ENCODE results near the gene ZNF254.
"Not testable (repeated sequence)": the region's sequence is repeated elsewhere in the genome, so short reads cannot be mapped to it uniquely, and the experiment has no call there.

The ZNF254 gene

GRCh38 chr19:24073807-24074206, 13.2 kb upstream of the ZNF254 start:
- DNase-seq = no peak

DNA sequence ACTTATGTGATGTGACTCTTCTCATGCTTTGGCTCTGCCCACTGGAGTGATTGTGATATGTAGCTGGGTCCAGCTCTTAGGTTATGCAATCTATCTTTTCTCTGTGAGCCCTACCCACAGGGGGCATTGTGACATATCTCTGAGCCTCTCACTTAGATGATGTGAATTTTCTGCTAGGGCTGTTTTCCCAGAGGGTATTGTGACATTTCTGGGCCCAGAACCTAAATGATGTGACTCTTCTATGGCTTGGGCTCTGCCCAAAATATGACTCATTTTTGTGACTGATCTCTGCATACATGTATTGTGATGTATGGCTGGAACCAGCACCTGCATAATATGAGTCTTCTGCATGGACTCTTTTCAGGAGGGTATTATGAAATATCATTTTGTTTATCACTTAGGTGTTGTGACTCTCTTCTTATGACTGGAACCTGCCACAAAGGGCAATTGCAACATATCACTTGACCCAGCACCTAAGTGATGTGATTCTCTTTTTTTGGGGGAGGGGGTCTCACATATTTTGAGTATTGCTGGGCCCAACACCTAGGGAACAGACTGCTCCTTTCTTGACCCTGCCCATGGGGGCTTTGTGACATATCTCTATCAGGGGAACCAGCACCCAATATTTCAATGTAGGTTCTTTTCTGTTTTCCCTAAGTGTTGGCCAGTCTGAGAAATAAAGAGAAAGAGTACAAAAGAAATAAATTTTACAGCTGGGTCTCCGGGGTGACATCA, 12.1 kb upstream of the ZNF254 start:
- no peak for DNase-seq

GRCh38 chr19:24075530-24075929, 11.5 kb upstream of the ZNF254 start:
- DNase-seq = not testable (repeated sequence)

GRCh38 chr19:24078680-24079079, 8.3 kb upstream of the ZNF254 start:
- DNase-seq = no peak

DNA sequence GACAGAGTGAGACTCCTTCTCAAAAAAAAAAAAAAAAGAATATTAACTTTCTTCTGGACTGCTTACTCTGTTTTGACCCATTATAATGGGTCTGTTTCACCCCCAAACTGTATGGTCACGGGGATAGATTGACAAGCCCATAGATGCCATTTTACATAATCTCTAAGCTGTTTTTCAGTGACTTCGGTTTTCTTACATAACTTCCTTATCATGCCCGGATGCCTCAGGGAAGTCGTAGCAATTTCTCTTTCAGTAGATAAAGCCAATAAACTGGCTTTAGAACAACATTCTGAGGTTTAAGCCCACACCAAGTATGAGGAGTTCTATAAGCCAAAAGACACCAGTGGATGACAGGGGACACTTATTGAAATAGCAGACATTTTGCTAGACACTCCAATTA, 5.9 kb upstream of the ZNF254 start:
- DNase-seq = no peak

DNA sequence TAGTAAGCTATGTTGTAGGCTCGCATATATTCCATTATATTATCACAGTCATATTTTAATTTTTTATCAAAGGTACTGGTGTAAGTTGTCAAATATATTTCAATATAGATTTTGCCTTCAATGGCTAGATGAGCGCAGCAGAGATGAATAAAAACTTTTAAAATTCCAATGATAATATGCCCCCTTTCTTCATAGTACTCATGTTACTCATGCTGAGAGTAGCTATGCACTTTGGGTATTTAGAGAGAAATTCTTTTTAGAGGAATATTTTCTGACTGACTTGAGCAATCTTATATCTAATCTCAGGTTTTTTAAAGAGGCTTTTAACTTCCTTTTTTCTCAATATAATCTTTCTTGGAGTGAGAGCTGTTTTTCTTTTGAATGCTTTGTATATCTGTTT, 11.4 kb downstream of the ZNF254 start:
- DNase-seq = no peak

DNA sequence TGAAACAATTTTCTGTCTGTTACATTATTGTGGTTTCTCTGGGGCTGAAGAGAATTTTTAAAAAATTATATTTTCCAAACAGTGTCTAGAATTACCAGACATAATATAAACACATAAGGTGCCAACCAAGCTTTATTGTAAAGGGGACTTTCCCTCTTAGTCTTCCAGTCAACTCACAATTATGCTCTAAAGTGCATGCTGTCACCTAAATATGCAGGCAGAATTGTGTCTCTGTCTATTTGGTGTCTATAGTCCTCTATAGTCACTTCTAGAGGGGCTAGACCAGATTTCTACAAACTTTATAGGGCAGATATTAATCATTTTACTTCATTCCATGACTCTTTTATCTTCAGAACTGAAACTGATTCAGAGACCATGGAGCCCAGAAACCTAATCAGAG, 12.8 kb downstream of the ZNF254 start:
- no peak for DNase-seq

- not testable (repeated sequence) for DNase-seq
Observed at GRCh38 chr19:24100597-24100996, 13.6 kb downstream of the ZNF254 start.

GRCh38 chr19:24101459-24102115, 14.6 kb downstream of the ZNF254 start:
- DNase-seq = no peak

GRCh38 chr19:24127601-24128000, 40.6 kb downstream of the ZNF254 start:
- no peak for DNase-seq

- no peak for DNase-seq
Observed at GRCh38 chr19:24140099-24140498, 53.1 kb downstream of the ZNF254 start.

DNA sequence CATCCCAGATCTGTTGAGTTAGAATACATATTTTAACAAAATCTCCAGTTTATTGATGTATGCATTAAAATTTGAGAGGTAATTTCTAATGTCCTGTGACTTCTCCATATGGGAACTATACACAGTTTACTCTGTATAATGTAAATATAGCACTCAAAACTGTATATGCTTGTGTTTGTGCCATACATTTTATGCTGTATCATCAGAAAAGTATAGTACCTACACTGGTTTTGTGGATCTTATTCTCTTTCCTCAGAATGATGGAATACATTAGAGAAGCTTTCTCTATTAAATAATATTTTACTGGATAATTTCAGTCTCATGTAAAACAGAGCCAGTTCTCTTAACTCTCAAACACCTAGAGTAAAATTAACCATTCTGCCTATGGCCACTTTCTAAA, 53.6 kb downstream of the ZNF254 start:
- DNase-seq = no peak

DNA sequence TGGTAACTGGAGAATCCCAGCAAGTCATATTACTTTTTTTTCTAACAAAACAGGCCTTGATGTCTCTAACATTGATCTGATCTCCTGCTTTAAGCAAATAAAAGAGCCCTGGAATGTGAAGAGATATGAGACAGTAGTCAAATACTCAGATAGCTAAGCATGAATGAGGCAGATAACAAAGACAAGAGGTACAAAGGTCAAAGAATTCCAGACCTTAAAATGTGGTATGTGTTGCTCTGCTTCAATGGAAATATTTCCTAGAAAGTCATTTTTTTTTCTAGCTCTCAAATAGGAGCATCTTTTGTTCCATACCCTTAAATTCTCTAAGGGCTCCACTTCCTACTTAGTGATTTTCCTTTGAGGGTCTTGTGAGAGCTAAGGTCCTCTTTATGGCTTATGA, 54.6 kb downstream of the ZNF254 start:
- no peak for DNase-seq

DNA sequence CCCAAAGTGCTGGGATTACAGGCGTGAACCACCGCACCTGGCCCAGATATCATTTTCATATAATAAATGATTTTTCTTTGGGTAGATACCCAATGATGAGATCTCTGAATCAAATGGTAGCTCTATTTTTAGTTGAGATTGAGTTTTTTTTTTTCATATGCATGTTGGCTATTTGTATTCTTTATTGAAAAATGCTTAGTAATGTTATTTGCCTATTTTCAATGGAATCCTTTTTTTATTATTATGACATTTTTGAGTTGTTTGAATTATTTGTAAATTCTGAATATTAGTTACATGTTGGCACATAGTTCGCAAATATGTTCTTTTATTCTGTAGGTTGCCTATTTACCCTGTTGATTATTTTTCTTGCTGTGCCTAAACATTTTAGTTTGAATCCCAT, 55.8 kb downstream of the ZNF254 start:
- no peak for DNase-seq

DNA sequence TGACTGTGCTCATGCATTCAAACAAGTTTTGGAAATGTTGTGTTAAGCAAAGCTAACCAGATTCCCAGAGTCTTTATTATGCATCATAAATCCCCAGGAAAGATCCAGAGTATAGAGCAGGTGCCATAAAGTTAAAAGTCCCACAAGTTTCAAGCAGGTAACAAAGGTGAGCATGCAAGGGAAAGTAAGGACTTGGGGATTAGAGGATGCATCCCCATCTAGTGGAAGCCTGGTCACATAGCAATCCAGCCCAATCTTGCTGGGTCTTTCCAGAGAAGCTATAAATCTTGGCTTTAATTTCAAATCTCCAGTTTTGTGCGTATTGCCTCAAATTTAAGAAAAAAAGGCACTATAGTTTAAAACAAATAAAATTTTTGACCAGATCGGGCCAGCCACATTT, 72.7 kb downstream of the ZNF254 start:
- no peak for DNase-seq

DNA sequence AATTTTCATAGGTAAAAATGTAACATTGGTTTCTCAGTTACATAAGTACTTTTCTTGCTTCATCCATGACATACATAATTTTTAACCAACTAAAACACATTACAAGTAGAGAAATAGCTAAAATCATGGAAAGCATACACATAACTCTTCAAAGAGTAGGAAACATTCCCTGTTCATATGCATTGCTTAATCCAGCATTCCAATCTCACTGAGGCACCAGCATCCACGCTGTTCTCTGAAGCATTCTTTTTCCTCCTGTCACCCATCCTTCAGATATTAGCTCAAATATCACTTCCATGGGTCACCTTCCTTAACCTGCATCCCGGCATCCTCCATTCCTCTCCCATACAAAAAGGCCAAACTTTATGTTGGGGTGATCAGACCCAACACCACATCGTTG, 79.1 kb downstream of the ZNF254 start:
- DNase-seq = no peak

GRCh38 chr19:24173882-24174281, 86.9 kb downstream of the ZNF254 start:
- no peak for DNase-seq

DNA sequence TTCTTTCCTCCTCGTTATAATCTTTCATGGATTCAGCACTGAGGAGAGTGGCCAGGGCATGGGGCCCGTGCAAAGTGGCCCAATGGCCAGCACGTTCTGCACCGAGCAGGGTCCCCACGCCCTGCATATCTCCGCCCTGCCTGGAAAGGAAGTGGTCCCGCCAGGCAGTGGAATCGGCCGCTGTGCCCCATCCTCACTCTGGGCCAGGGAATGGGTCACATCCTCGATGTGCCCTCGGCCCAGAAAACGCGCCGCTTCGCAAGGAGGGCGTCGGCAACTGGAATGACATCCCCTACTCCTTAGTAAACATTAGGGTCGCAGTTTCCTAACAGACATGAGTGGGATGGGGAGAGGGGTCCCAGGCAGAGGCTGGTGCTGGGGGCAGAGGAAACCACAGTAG, 90.7 kb downstream of the ZNF254 start:
- DNase-seq = no peak

DNA sequence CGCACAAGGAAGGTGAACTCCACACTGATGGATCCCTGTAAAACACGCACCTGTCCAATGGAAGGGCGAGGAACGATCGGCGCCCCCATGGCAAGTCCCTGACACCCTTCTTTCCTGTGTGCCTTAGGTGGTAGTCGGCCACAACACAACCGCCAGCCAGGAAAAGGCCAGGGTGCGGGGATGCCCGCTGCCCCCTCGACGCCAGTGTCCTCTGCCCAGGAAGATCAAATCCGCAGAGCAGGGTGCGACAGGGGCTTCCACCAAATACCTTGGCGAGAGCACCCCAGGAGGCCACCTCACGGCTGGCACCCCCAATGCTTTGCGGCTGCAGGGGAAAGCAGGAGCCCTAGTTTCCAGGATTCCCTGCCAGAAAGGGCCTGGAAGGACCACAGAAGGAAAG, 91.2 kb downstream of the ZNF254 start:
- DNase-seq = no peak
